ENCODE data around the gene BCL6. TPM values are rescaled to one million over a fixed set of nuclear protein-coding genes. Genes with fewer than 3 reads are reported as not detected.

Gene BCL6
- total RNA-seq, 1 experiment from 2014 or later = 16.4 TPM

- DNase-seq (ENCODE audit: unreplicated experiment) = peak; percentile 58
- Mint-ChIP-seq H3K27me3 (ENCODE audit: insufficient read depth, unreplicated experiment) (no peaks in the 10 kb centered on the region), H3K4me3 (ENCODE audit: unreplicated experiment) (peak overlapping the region; percentile 98), H3K27ac (ENCODE audit: low read depth, unreplicated experiment) (peak overlapping the region; percentile 100), H3K36me3 (ENCODE audit: insufficient read depth, unreplicated experiment) (peaks cover 39% of the 10 kb centered on the region), H3K9me3 (ENCODE audit: unreplicated experiment) (no peaks in the 10 kb centered on the region), H3K4me1 (ENCODE audit: insufficient read depth, unreplicated experiment) (peaks cover 19% of the 10 kb centered on the region)
- intact Hi-C loops (cut with micrococcal nuclease) = loop anchor here (1.0 to 10.0 kb wide), 13 partner anchors 292 to 1204 kb away; no protein-coding TSS in a partner anchor
- CTCF ChIA-PET = interaction anchor here (0.6 to 2.4 kb wide), 10 partner anchors 22 to 1210 kb away, joined by 3 to 31 read pairs (median 3); no protein-coding TSS in a partner anchor
- TF ChIP-seq, protein P1, sequence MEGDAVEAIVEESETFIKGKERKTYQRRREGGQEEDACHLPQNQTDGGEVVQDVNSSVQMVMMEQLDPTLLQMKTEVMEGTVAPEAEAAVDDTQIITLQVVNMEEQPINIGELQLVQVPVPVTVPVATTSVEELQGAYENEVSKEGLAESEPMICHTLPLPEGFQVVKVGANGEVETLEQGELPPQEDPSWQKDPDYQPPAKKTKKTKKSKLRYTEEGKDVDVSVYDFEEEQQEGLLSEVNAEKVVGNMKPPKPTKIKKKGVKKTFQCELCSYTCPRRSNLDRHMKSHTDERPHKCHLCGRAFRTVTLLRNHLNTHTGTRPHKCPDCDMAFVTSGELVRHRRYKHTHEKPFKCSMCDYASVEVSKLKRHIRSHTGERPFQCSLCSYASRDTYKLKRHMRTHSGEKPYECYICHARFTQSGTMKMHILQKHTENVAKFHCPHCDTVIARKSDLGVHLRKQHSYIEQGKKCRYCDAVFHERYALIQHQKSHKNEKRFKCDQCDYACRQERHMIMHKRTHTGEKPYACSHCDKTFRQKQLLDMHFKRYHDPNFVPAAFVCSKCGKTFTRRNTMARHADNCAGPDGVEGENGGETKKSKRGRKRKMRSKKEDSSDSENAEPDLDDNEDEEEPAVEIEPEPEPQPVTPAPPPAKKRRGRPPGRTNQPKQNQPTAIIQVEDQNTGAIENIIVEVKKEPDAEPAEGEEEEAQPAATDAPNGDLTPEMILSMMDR (IDR thresholded peaks at IDR 0.05; ENCODE audit: unreplicated experiment) = no peak
- POLR2A ChIA-PET = interaction anchor here (0.6 to 9.2 kb wide), 80 partner anchors 7 to 1524 kb away, joined by 3 to 252 read pairs (median 5); partner anchors contain the start of gene LPP
- TSS peak; percentile 84 for BruUV-seq (replicated peaks)
Measured at GRCh38 chr3:187744169-187745151, 808 bp downstream of the BCL6 start.

- intact Hi-C loops (cut with micrococcal nuclease) = loop anchor here (2.0 to 10.0 kb wide), 11 partner anchors 293 to 1089 kb away; no protein-coding TSS in a partner anchor
- Mint-ChIP-seq H3K36me3 (ENCODE audit: insufficient read depth, unreplicated experiment) (peaks cover 49% of the 10 kb centered on the region), H3K9me3 (ENCODE audit: unreplicated experiment) (no peaks in the 10 kb centered on the region), H3K27me3 (ENCODE audit: insufficient read depth, unreplicated experiment) (no peaks in the 10 kb centered on the region), H3K4me3 (ENCODE audit: unreplicated experiment) (peak overlapping the region; percentile 98), H3K27ac (ENCODE audit: low read depth, unreplicated experiment) (peak overlapping the region; percentile 100), H3K4me1 (ENCODE audit: insufficient read depth, unreplicated experiment) (peaks cover 28% of the 10 kb centered on the region)
- peak; percentile 59 for DNase-seq (ENCODE audit: unreplicated experiment)
- no TSS peak for BruUV-seq (replicated peaks)
- ChIA-PET CTCF (interaction anchor here (0.6 to 2.4 kb wide), 14 partner anchors 64 to 1526 kb away, joined by 3 to 31 read pairs (median 4); no protein-coding TSS in a partner anchor), POLR2A (interaction anchor here (0.6 to 9.2 kb wide), 43 partner anchors 6 to 1209 kb away, joined by 3 to 252 read pairs (median 4); partner anchors contain the start of gene LPP)
- TF ChIP-seq, protein P1 (IDR thresholded peaks at IDR 0.05; ENCODE audit: unreplicated experiment) = no peak
Measured at GRCh38 chr3:187743195-187744141, 1.8 kb downstream of the BCL6 start.

- Mint-ChIP-seq H3K27ac (ENCODE audit: low read depth, unreplicated experiment) (peak overlapping the region; percentile 100), H3K4me3 (ENCODE audit: unreplicated experiment) (peak overlapping the region; percentile 98), H3K36me3 (ENCODE audit: insufficient read depth, unreplicated experiment) (peaks cover 58% of the 10 kb centered on the region), H3K4me1 (ENCODE audit: insufficient read depth, unreplicated experiment) (peaks cover 21% of the 10 kb centered on the region), H3K9me3 (ENCODE audit: unreplicated experiment) (no peaks in the 10 kb centered on the region), H3K27me3 (ENCODE audit: insufficient read depth, unreplicated experiment) (no peaks in the 10 kb centered on the region)
- TF ChIP-seq, protein P1 (IDR thresholded peaks at IDR 0.05; ENCODE audit: unreplicated experiment) = no peak
- CTCF ChIA-PET = interaction anchor here (0.5 to 2.4 kb wide), 18 partner anchors 65 to 1969 kb away, joined by 3 to 31 read pairs (median 4); no protein-coding TSS in a partner anchor
- peak; percentile 59 for DNase-seq (ENCODE audit: unreplicated experiment)
- no TSS peak for BruUV-seq (replicated peaks)
- intact Hi-C loops (cut with micrococcal nuclease) = loop anchor here (1.0 to 10.0 kb wide), 9 partner anchors 442 to 1212 kb away; no protein-coding TSS in a partner anchor
- POLR2A ChIA-PET = interaction anchor here (0.6 to 9.2 kb wide), 32 partner anchors 21 to 1490 kb away, joined by 3 to 252 read pairs (median 4); partner anchors contain the start of gene LPP
Measured at GRCh38 chr3:187742351-187743171, 2.7 kb downstream of the BCL6 start.
